ENCODE results near the gene NOB1.

DNA sequence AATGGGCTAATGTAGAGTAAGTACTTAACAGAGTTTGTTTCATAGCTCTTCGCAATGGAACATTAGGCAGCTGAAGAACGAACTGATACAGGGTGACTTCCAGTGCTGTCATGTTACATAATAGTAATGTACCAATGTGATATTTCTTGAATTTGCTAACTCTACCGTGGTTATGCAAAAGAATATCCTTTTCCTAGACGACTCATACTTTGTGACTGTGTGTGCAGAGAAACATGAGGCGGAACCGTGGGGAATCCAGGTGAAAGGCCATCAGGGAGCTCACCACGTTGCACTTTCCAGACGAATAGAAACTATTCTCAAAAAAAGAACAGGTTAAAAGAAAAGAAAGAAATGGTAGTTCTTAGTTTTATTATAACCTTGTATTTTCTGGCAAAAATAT, 13.2 kb downstream of the NOB1 start:
- TF ChIP-seq, protein P1, sequence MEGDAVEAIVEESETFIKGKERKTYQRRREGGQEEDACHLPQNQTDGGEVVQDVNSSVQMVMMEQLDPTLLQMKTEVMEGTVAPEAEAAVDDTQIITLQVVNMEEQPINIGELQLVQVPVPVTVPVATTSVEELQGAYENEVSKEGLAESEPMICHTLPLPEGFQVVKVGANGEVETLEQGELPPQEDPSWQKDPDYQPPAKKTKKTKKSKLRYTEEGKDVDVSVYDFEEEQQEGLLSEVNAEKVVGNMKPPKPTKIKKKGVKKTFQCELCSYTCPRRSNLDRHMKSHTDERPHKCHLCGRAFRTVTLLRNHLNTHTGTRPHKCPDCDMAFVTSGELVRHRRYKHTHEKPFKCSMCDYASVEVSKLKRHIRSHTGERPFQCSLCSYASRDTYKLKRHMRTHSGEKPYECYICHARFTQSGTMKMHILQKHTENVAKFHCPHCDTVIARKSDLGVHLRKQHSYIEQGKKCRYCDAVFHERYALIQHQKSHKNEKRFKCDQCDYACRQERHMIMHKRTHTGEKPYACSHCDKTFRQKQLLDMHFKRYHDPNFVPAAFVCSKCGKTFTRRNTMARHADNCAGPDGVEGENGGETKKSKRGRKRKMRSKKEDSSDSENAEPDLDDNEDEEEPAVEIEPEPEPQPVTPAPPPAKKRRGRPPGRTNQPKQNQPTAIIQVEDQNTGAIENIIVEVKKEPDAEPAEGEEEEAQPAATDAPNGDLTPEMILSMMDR (IDR thresholded peaks at IDR 0.05), result no peak
- TF ChIP-seq POLR2A (IDR thresholded peaks at IDR 0.05), result no peak
